Psoas muscle (tissue), 8 donors: ENCODE results near the gene POLR2E. TPM values are rescaled to one million over a fixed set of nuclear protein-coding genes. Genes with fewer than 3 reads are reported as not detected.

Source experiments
- ATAC-seq, 4 donors: fragments of 200-7000 bp; cut with Tn5 transposase; one replicate each; pipeline ENCODE4 v1.9.1; 2020; ENCODE audit warnings: moderate library complexity in 3 of 4, mild to moderate bottlenecking in 2 of 4
- DNase-seq, 2 donors: peaks; one replicate each; pipeline ENCODE4 v3.0.0-alpha.2; 2020
- H3K27ac ChIP-seq: fragments of 200-600 bp; one replicate; pipeline ENCODE4 v1.8.0; 2022
- H3K27me3 ChIP-seq, 3 donors: fragments of 200-600 bp in 1 of 3; one replicate each; pipeline versions ENCODE4 v1.6.1 to v1.8.0; 2013 to 2022; ENCODE audit warnings: low read length in 2 of 3, mild to moderate bottlenecking in 2 of 3, moderate library complexity in 1 of 3; ENCODE audit not compliant: insufficient read depth in 3 of 3
- H3K36me3 ChIP-seq, 2 donors: fragments of 200-600 bp in 1 of 2; one replicate each; pipeline versions ENCODE4 v1.6.1 to v1.8.0; 2013 to 2022; ENCODE audit warnings: low read depth in 1 of 2, mild to moderate bottlenecking in 1 of 2, moderate library complexity in 1 of 2; ENCODE audit not compliant: insufficient read depth in 1 of 2
- H3K4me1 ChIP-seq: fragments of 200-600 bp; one replicate; pipeline ENCODE4 v1.8.0; 2022
- H3K4me3 ChIP-seq: fragments of 200-600 bp; one replicate; pipeline ENCODE4 v1.8.0; 2022; ENCODE audit warnings: mild to moderate bottlenecking
- H3K9me3 ChIP-seq: fragments of 200-600 bp; one replicate; pipeline ENCODE4 v1.8.0; 2022
- WGBS, 3 donors: extraction: QIAGEN DNeasy Blood & Tissue Kit; methylation state at CpG; one replicate each; pipeline versions ENCODE4 v1.1.6 to v1.1.7; 2013; 5-methylcytosine and 5-hydroxymethylcytosine counted together
- intact Hi-C, 2 donors: fragments of 100-400 bp; cut with DNase I; formaldehyde crosslinking; loops; one replicate each; pipeline versions ENCODE4 v1.11.0 to v1.14.2; 2022
- polyA plus RNA-seq, 3 donors: library from polyadenylated mRNA; stranded (reverse); fragments of 200-250 nt; gene quantifications; one replicate each; pipeline ENCODE4 v1.2.3, GENCODE V29; 2013
- total RNA-seq, 4 donors: library from RNA; stranded (reverse); fragmentation: NEBNext Ultra II Directional in 2 of 4; extraction: Animal tissue kit (Norgen Biotek cat#: 25700) in 2 of 4; gene quantifications; one replicate each; pipeline versions ENCODE4 v1.2.1 to v1.2.4, GENCODE V29; 2021 to 2023
- TF ChIP-seq, protein P1 (sequence below): fragments of 200-600 bp; IDR thresholded peaks from one replicate; pipeline ENCODE4 v1.8.0; 2022; ENCODE audit warnings: antibody characterized with exemption
- donor health status: healthy with polysubstance abuse.
- donor health status: DM: no; HTN: no; CAD: no; lungs with moderate emphysema.
- donor health status: Bipolar disorder and iron deficiency.
- donor health status: healthy.
- donor health status: DM: yes; HTN: yes; CAD: no.
- donor health status: DM: no; HTN: no; CAD: no.
- donor health status: DM: no; HTN: no; CAD: no.
- donor health status: DM: yes; HTN: yes; CAD: no.

Gene POLR2E
- total and polyA plus RNA-seq, 7 donors = 133 to 243 (median 147) TPM

DNA sequence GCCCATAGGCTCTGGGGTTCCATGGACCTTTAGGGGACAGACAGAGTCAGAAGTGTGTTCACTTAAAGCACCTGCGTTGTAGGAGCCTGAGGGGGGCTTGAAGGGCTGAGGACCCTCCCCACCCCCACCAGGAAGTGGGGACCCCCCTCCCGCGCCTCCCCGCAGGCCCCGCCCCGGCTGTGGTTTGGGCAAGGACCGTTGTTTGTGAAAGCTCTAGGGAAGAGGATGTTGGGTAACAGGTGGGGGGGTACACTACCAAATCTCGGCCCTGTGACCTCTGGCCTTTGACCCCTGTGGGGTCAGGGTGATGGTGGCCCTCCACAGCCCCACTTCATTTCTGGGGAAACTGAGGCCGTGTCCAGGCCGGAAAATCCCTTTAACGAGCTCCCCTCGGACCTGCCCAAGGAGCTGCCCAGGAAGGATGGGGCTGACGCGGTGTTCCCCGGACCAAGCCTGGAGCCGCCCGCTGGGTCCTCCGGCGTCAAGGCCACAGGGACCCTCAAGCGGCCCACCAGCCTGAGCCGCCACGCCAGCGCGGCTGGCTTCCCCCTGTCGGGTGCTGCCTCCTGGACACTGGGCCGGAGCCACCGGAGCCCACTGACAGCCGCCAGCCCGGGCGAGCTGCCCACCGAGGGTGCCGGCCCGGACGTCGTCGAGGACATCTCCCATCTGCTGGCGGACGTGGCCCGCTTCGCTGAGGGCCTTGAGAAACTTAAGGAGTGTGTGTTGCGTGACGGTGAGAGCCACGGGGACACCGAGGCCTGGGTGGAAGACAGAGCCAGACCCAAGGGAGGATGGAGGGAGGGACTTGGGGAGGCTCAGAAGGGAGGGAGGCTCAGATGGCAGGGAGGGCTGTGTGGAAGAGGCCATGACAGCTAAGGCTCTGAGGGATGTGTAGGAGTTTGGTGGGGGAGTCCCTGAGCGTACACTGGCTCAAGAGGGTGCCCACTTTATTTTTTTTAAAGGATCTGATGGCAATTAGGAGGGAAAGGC lies 26.9 kb downstream of the POLR2E start:
- H3K4me3 ChIP-seq = peak overlapping the region; percentile 53
- intact Hi-C loops = no loop called here
- H3K4me1 ChIP-seq = peaks cover 23% of the 10 kb centered on the region
- DNase-seq = peak; percentile 42 to 56
- H3K27me3 ChIP-seq = peaks cover 0 to 79% (median 39%) of the 10 kb centered on the region in 3 donors
- H3K27ac ChIP-seq = no peak overlapping the region
- no peak for ATAC-seq
- TF ChIP-seq, protein P1, sequence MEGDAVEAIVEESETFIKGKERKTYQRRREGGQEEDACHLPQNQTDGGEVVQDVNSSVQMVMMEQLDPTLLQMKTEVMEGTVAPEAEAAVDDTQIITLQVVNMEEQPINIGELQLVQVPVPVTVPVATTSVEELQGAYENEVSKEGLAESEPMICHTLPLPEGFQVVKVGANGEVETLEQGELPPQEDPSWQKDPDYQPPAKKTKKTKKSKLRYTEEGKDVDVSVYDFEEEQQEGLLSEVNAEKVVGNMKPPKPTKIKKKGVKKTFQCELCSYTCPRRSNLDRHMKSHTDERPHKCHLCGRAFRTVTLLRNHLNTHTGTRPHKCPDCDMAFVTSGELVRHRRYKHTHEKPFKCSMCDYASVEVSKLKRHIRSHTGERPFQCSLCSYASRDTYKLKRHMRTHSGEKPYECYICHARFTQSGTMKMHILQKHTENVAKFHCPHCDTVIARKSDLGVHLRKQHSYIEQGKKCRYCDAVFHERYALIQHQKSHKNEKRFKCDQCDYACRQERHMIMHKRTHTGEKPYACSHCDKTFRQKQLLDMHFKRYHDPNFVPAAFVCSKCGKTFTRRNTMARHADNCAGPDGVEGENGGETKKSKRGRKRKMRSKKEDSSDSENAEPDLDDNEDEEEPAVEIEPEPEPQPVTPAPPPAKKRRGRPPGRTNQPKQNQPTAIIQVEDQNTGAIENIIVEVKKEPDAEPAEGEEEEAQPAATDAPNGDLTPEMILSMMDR = no peak
- no peaks in the 10 kb centered on the region for H3K36me3 ChIP-seq
- H3K9me3 ChIP-seq = no peaks in the 10 kb centered on the region
- WGBS, 3 donors = 65 to 67% (median 65%) methylated on average over 42 to 45 of the region's 45 CpGs

DNA sequence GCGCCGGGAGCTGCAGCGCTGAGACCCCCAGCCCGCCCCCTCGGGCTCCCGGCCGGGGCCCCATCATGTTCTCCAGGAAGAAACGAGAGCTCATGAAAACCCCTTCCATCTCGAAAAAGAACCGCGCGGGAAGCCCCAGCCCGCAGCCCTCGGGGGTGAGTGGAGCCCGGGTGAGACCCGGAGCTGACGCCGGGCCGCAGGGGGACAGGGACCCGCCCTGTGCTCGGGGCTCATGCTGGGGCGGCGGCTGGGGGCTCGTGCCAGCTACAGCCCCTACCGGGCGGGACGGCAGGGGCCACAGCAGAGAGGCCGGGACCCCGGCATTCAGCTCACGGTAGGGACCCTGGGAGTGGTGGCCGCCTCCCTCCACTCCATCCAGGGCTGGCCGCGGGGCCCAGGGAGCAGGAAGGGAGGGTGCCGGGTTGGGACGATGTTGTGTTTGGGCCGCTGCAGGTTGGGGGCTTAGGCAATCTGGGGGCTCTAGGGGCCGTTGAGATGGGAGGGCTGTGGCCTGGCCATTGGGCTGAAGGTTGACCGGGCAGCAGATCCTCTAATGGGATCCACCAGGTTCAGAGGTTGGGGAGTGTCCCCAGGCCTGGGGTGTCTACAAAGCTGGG lies 27.7 kb downstream of the POLR2E start:
- 4 to 6% (median 5%) methylated on average over 28 to 38 of the region's 38 CpGs for WGBS, 3 donors
- H3K4me1 ChIP-seq = peaks cover 23% of the 10 kb centered on the region
- no peak for ATAC-seq

DNA sequence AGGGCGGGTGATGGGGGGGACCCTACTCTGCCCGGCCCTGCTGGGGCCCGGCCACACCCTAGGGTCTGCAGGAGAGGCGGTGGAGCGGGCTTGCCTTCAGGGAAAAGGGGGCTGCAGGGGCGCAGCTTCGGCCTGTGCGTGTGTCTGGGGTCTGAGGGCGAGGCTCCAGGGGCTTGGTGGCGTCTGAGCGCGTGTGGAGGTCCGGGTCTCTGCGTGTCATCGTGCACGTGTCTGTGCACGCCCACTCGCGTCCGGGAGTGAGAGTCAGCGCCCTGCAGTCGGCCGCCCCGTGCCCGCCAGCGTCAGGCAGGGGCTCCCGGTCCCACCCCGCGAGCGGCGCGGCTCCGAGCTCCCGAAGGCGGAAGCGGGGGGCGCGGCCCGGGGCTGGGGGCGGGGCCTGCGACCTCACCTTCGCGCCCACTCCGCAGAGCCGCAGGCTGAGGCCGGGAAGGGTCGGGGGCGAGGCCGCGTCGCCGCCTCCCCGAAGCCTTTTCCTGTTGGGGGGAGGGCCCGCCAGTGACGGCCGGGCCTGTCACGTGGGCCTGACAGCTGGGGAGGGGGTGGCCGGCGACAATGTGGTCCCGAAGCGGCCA lies 28.3 kb downstream of the POLR2E start, which contains the start of gene ARHGAP45:
ARHGAP45 (plus strand) TSS at position 420 of the 593 bp plus-strand sequence. CDS start 239 bp downstream, outside the sequence.
- DNase-seq = peak; percentile 43 to 69
- peak within 1 kb of the TSS; percentile 53 for H3K4me3 ChIP-seq
- H3K36me3 ChIP-seq = no peaks in the 10 kb centered on the region
- 4 to 6% (median 4%) methylated on average over 48 to 61 of the region's 61 CpGs for WGBS, 3 donors
- intact Hi-C loops = no loop called here
- ATAC-seq = no peak
- TF ChIP-seq, protein P1 = no peak
- H3K4me1 ChIP-seq = peaks cover 23% of the 10 kb centered on the region
- peaks cover 0 to 71% (median 35%) of the 10 kb centered on the region in 3 donors for H3K27me3 ChIP-seq
- H3K9me3 ChIP-seq = no peaks in the 10 kb centered on the region
- no peak within 1 kb of the TSS for H3K27ac ChIP-seq

More for the DNA sequence above, 27.7 kb downstream of the POLR2E start:
- Histone ChIP-seq H3K27me3 (peaks cover 0 to 77% (median 36%) of the 10 kb centered on the region in 3 donors), H3K9me3 (no peaks in the 10 kb centered on the region), H3K36me3 (no peaks in the 10 kb centered on the region), H3K4me3 (peak overlapping the region; percentile 53), H3K27ac (no peak overlapping the region)
- DNase-seq = peak in 1 of 2 donors; percentile 20
- TF ChIP-seq, protein P1 = no peak
- intact Hi-C loops = no loop called here

DNA sequence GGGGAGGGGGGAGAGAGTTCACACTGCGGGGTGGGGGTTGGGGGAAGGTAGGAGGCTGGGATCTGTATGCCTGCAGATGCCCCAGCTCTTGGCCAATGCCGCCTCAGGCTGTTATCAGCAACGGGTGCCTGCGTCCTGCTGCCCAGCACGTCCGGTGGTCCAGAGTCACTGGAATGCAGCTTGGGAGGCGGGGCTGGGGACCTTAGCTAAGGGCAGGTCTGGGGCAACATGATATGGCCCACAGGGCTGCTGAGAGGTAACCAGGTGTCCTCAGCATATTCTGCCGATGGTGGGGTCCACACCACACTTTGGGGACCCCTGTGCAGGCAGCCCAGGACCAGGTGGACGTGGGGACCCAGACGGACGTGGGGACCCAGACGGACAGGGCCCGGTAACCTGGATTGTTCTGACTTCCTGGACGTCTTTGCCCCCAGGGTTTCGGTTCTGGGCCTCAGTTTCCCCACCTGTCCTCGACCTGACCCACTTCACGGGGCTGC lies 28.9 kb downstream of the POLR2E start:
- TF ChIP-seq, protein P1 = no peak
- 41 to 48% (median 46%) methylated on average over 15 to 17 of the region's 17 CpGs for WGBS, 3 donors
- H3K27me3 ChIP-seq = peaks cover 0 to 66% (median 35%) of the 10 kb centered on the region in 3 donors
- H3K4me1 ChIP-seq = peaks cover 20% of the 10 kb centered on the region
- ATAC-seq (no peak), DNase-seq (no peak)
- intact Hi-C loops = no loop called here
- no peaks in the 10 kb centered on the region for H3K9me3 ChIP-seq
- no peak overlapping the region for H3K27ac ChIP-seq
- H3K4me3 ChIP-seq = peak overlapping the region; percentile 53
- no peaks in the 10 kb centered on the region for H3K36me3 ChIP-seq
